Activated naive CD8-positive, alpha-beta T cell treated with anti-CD3 and anti-CD28 coated beads for 36 hours (primary cell): ENCODE measurements around the gene RAB28. TPM values are rescaled to one million over a fixed set of nuclear protein-coding genes. Genes with fewer than 3 reads are reported as not detected.
"Not testable (repeated sequence)": the region's sequence is repeated elsewhere in the genome, so short reads cannot be mapped to it uniquely, and the experiment has no call there.

Source experiments
- DNase-seq: peaks from one replicate; pipeline ENCODE4 v3.0.0; 2021
- H3K27ac Mint-ChIP-seq: one replicate; pipeline ENCODE4 v1.8.0; 2022; ENCODE audit warnings: mild to moderate bottlenecking, moderate library complexity, mixed read lengths
- H3K27me3 Mint-ChIP-seq: one replicate; pipeline ENCODE4 v1.8.0; 2022; ENCODE audit warnings: mild to moderate bottlenecking, mixed read lengths
- H3K36me3 Mint-ChIP-seq: one replicate; pipeline ENCODE4 v1.8.0; 2021; ENCODE audit warnings: mild to moderate bottlenecking, mixed read lengths
- H3K4me1 Mint-ChIP-seq: one replicate; pipeline ENCODE4 v1.8.0; 2021; ENCODE audit warnings: mixed read lengths
- H3K4me3 Mint-ChIP-seq: one replicate; pipeline ENCODE4 v1.8.0; 2022; ENCODE audit warnings: mild to moderate bottlenecking, moderate library complexity, mixed read lengths
- H3K9me3 Mint-ChIP-seq: one replicate; pipeline ENCODE4 v1.8.0; 2022; ENCODE audit warnings: mixed read lengths
- total RNA-seq, 2 experiments: library from RNA; stranded (reverse); gene quantifications; one replicate each; pipeline ENCODE4 v1.2.3, GENCODE V29; 2021

The RAB28 gene
- total RNA-seq, 2 experiments from 2014 or later, result 13.6 to 15.8 TPM

DNA sequence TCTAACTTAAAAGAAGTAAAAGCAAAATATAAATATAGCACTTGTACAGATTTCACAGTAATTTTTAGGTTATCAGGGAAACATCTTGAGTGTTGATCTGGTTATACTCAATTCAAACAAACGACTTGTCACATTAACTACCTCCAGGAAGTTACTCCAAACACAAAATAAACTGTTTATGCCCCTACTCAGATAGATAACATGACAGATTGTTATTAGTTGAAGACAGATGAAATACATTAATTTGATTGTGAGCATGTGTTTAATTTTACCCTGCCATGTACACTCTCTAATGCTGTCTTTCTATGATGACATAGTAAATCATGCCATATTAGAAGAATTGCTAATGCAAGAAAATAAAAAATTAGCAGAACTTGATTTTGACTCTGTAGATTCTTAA, 88.0 kb downstream of the RAB28 start:
- no peaks in the 10 kb centered on the region for H3K27me3 Mint-ChIP-seq
- H3K4me3 Mint-ChIP-seq, result no peak overlapping the region
- H3K9me3 Mint-ChIP-seq, result peaks cover 3% of the 10 kb centered on the region
- no peaks in the 10 kb centered on the region for H3K4me1 Mint-ChIP-seq
- H3K36me3 Mint-ChIP-seq, result peaks cover 13% of the 10 kb centered on the region
- H3K27ac Mint-ChIP-seq, result no peak overlapping the region
- no peak for DNase-seq

GRCh38 chr4:13389901-13390300, 94.2 kb downstream of the RAB28 start:
- DNase-seq, H3K27ac Mint-ChIP-seq, H3K4me3 Mint-ChIP-seq, H3K27me3 Mint-ChIP-seq: not testable (repeated sequence)
- Mint-ChIP-seq H3K4me1 (peaks cover 27% of the 10 kb centered on the region), H3K36me3 (peaks cover 47% of the 10 kb centered on the region), H3K9me3 (peaks cover 17% of the 10 kb centered on the region)

DNA sequence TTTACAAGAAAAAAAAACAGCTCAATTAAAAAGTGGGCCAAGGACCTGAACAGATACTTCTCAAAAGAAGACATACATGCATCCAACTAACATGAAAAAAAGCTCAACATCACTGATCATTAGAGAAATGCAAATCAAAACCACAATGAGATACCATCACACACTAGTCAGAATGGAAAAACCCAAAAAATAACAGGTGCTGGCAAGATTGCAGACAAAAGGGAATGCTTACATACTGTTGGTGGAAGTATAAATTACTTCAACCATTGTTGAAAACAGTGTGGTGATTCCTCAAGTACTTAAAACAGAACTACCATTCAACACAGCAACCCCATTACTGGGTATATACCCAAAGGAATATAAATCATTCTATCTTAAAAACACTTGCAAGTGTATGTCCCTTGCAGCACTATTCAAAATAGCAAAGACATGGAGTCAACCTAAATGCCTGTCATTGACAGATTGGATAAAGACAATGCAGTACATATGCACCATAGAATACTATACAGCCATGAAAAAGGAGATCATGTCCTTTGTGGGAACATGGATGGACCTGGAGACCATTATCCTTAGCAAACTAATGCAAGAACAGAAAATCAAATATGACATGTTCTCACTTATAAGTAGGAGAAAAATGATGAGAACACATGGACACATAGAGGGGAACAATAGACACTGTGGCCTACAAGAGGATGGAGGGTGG, 97.6 kb downstream of the RAB28 start:
- peaks cover 27% of the 10 kb centered on the region for H3K4me1 Mint-ChIP-seq
- H3K36me3 Mint-ChIP-seq, result peaks cover 54% of the 10 kb centered on the region
- no peaks in the 10 kb centered on the region for H3K27me3 Mint-ChIP-seq
- peaks cover 16% of the 10 kb centered on the region for H3K9me3 Mint-ChIP-seq
- H3K4me3 Mint-ChIP-seq, result no peak overlapping the region
- DNase-seq, result no peak
- H3K27ac Mint-ChIP-seq, result no peak overlapping the region

GRCh38 chr4:13384055-13384454, 100.1 kb downstream of the RAB28 start:
- peaks cover 13% of the 10 kb centered on the region for H3K9me3 Mint-ChIP-seq
- H3K4me1 Mint-ChIP-seq, result peaks cover 22% of the 10 kb centered on the region
- peaks cover 36% of the 10 kb centered on the region for H3K36me3 Mint-ChIP-seq
- H3K27ac Mint-ChIP-seq, result no peak overlapping the region
- no peaks in the 10 kb centered on the region for H3K27me3 Mint-ChIP-seq
- DNase-seq, result no peak
- H3K4me3 Mint-ChIP-seq, result no peak overlapping the region

DNA sequence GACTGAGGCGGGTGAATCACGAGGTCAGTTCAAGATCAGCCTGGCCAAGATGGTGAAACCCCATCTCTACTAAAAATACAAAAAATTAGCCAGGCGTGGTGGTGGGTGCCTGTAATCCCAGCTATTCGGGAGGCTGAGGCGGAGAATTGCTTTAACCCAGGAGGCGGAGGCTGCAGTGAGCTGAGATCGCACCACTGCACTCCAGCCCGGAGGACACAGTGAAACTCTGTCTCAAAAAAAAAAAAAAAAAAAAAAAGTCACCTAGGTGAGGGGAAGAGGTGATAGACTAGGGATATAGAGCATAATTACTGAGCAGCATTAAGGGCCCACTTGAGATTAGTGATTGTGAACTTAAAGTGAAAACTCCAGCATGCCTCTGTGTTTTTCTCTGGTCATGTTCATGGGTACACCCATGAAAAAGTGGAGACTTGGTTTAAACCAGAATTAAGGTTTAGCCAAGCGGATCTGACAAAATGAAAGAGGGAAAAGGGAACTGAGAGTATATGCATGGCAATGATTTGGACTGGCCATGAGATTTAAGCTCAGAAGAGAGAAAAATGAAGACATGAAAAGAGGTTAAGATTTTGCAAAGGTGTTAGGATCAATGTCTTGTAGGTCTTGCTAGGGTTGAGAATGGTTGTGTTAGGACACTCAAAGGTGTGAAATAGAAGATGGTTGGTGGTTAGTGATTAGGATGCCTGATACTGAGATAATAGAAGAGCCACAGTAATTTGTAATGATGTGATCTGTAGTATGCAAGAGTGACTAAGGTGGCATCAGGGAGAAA, 105.0 kb downstream of the RAB28 start:
- Mint-ChIP-seq H3K27ac (no peak overlapping the region), H3K36me3 (peaks cover 22% of the 10 kb centered on the region), H3K4me3 (no peak overlapping the region), H3K4me1 (no peaks in the 10 kb centered on the region), H3K9me3 (no peaks in the 10 kb centered on the region), H3K27me3 (no peaks in the 10 kb centered on the region)
- DNase-seq, result no peak

DNA sequence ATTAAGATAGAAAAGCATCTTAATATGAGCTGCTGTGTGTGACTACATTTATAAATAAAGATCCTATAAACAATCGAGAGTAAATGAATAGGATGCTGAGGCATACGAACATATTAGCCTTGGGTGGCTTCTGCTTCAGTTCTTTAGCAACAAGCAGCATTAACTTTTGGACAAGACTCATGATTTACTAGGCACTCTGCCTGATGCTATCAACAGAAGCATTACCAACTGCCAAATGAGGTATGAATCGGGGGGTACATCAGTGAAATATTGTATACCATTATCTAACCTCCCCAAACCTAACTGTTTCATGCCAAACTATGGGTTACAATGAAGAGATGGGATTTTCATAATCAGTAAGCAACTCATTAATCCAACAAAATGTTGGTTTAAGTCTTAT, 113.1 kb downstream of the RAB28 start:
- DNase-seq, result no peak
- H3K27me3 Mint-ChIP-seq, result no peaks in the 10 kb centered on the region
- no peak overlapping the region for H3K27ac Mint-ChIP-seq
- no peaks in the 10 kb centered on the region for H3K9me3 Mint-ChIP-seq
- no peak overlapping the region for H3K4me3 Mint-ChIP-seq
- H3K4me1 Mint-ChIP-seq, result no peaks in the 10 kb centered on the region
- H3K36me3 Mint-ChIP-seq, result peaks cover 15% of the 10 kb centered on the region

GRCh38 chr4:13368217-13368616, 115.9 kb downstream of the RAB28 start:
- H3K4me3 Mint-ChIP-seq, result no peak overlapping the region
- no peak for DNase-seq
- H3K27ac Mint-ChIP-seq, result no peak overlapping the region
- H3K36me3 Mint-ChIP-seq, result peaks cover 24% of the 10 kb centered on the region
- no peaks in the 10 kb centered on the region for H3K9me3 Mint-ChIP-seq
- no peaks in the 10 kb centered on the region for H3K27me3 Mint-ChIP-seq
- H3K4me1 Mint-ChIP-seq, result peaks cover 2% of the 10 kb centered on the region

GRCh38 chr4:13367691-13368090, 116.4 kb downstream of the RAB28 start:
- Mint-ChIP-seq H3K9me3 (no peaks in the 10 kb centered on the region), H3K36me3 (peaks cover 24% of the 10 kb centered on the region), H3K4me3 (no peak overlapping the region), H3K27me3 (no peaks in the 10 kb centered on the region), H3K4me1 (peaks cover 2% of the 10 kb centered on the region), H3K27ac (no peak overlapping the region)
- no peak for DNase-seq

- Mint-ChIP-seq H3K27ac (no peak overlapping the region), H3K4me3 (no peak overlapping the region), H3K36me3 (peaks cover 27% of the 10 kb centered on the region), H3K9me3 (no peaks in the 10 kb centered on the region), H3K4me1 (peaks cover 2% of the 10 kb centered on the region), H3K27me3 (no peaks in the 10 kb centered on the region)
- no peak for DNase-seq
These were observed 116.9 kb downstream of the RAB28 start for GRCh38 chr4:13367244-13367643.

DNA sequence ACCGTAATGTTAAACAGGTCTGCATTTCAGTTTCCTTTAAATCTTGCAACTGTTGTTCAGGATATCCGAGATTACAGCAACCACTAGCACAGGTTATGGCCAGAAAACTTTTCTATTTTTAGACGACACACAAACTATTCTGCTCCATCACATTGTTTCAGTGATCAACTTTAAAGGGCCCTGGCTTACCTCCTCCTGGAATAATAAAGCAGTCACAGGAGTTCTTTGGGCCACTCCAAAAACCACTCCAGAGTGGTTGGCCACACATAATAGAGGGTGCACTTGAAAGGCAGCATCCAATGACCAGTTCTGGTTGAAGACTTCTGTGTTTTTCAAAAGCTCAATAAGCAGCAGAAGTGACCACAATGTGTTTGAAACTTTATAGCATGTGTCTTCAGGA, 118.9 kb downstream of the RAB28 start:
- Mint-ChIP-seq H3K27me3 (no peaks in the 10 kb centered on the region), H3K27ac (no peak overlapping the region), H3K36me3 (peaks cover 33% of the 10 kb centered on the region), H3K4me3 (no peak overlapping the region), H3K9me3 (no peaks in the 10 kb centered on the region), H3K4me1 (peaks cover 2% of the 10 kb centered on the region)
- no peak for DNase-seq

GRCh38 chr4:13364653-13365052, 119.5 kb downstream of the RAB28 start:
- H3K27me3 Mint-ChIP-seq, result no peaks in the 10 kb centered on the region
- DNase-seq, result no peak
- H3K27ac Mint-ChIP-seq, result no peak overlapping the region
- no peak overlapping the region for H3K4me3 Mint-ChIP-seq
- H3K9me3 Mint-ChIP-seq, result no peaks in the 10 kb centered on the region
- H3K36me3 Mint-ChIP-seq, result peaks cover 37% of the 10 kb centered on the region
- peaks cover 2% of the 10 kb centered on the region for H3K4me1 Mint-ChIP-seq

DNA sequence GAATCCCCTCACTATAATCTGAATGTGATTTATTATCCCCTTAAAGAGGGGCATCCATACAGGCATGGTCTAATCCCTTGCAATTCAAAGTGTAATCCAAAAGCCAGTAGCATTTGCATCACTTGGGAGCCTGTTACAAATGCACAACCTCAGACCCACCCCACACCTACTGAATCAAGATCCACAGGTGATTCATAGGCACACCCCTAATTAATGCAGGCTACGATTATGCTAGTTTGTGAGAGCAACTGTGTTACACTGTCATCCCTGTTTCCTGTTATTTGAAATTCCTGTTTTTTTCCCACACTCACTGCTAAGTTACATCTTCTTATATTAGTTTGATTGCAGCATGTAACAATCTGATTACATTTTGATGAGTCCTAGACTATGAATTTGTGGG, 120.0 kb downstream of the RAB28 start:
- no peaks in the 10 kb centered on the region for H3K27me3 Mint-ChIP-seq
- no peak overlapping the region for H3K4me3 Mint-ChIP-seq
- no peak overlapping the region for H3K27ac Mint-ChIP-seq
- H3K9me3 Mint-ChIP-seq, result no peaks in the 10 kb centered on the region
- peaks cover 2% of the 10 kb centered on the region for H3K4me1 Mint-ChIP-seq
- DNase-seq, result no peak
- H3K36me3 Mint-ChIP-seq, result peaks cover 38% of the 10 kb centered on the region

DNA sequence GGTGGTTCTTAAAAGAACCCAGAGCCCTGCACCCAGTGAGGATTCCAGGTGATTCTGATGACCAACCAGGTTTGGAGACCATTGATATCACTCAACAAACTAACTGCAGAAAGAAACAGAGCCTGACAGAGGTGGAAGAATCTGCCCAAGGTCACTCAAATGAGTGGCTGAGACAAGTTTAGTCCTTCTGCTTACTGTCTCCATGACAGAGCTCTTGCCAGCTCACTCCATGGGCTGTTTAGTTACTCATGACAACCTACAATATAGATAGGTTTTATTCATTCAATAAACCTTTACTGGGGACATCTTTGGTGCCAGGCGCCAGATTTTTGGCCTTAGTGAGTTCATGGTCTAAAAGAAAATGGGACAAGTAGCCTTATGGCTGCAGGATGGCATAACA, 124.3 kb downstream of the RAB28 start:
- peaks cover 25% of the 10 kb centered on the region for H3K36me3 Mint-ChIP-seq
- no peak for DNase-seq
- H3K4me1 Mint-ChIP-seq, result peaks cover 2% of the 10 kb centered on the region
- H3K27ac Mint-ChIP-seq, result no peak overlapping the region
- no peaks in the 10 kb centered on the region for H3K27me3 Mint-ChIP-seq
- H3K9me3 Mint-ChIP-seq, result no peaks in the 10 kb centered on the region
- H3K4me3 Mint-ChIP-seq, result no peak overlapping the region

DNA sequence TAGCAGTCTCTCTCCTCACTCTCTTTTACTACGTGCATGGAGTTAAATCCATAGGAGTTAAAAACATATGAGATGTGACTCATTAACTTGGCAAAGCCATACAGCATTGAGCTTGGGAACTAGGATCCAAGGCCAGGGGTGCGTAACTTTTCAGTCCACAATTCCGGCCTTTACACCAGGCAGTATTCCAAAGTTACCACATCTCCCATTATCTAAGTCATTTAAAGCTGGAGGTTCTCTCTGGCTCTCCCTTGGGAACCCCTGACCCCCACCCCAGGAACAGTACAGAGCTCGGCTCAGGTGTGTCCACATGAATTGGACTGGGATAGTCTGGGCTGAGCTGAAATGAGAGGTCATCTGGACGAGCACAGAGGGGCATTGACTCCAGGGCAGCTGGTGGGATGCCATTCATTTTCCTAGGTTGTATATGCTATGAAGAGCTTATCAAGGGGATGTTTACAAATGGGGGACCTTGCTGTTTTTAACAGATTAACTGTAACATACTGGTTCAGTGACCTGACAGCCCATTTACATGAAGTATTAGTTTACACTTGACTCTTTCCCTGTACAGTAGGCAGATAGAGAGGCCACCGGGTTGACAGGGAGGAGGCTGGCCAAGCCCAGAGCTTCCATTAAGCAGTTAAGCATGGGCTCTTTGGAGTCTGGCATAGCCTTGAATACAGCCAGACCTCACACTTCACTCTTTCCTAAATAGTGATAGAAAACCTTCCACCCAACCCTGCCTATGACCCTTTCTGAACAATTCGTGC, 128.8 kb downstream of the RAB28 start:
- no peak for DNase-seq
- H3K4me3 Mint-ChIP-seq, result no peak overlapping the region
- H3K9me3 Mint-ChIP-seq, result no peaks in the 10 kb centered on the region
- no peaks in the 10 kb centered on the region for H3K27me3 Mint-ChIP-seq
- H3K36me3 Mint-ChIP-seq, result peaks cover 22% of the 10 kb centered on the region
- H3K27ac Mint-ChIP-seq, result no peak overlapping the region
- no peaks in the 10 kb centered on the region for H3K4me1 Mint-ChIP-seq

DNA sequence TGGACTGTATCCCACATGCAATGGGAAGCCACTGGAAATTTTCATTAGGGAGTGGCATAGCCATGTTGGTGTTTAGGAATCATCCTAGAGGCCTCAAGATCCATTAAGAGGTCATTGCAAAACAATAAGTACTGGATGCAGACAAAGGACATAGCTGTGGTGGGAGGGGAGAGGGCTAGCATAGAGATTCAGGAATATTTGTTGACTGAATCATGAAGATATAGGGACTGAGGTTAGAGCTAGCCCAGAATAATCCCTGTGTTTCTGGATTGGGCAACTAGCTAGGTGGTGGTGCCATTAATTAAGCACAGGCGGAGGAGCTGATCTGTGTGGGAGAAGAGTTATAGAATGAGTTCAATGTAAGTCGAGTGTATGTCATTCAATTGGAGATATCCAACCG, 135.0 kb downstream of the RAB28 start:
- Mint-ChIP-seq H3K27ac (no peak overlapping the region), H3K4me1 (peaks cover 2% of the 10 kb centered on the region), H3K36me3 (peaks cover 15% of the 10 kb centered on the region), H3K27me3 (no peaks in the 10 kb centered on the region), H3K9me3 (no peaks in the 10 kb centered on the region), H3K4me3 (no peak overlapping the region)
- DNase-seq, result no peak
